SK-N-MC (cell line): ENCODE results near the gene NUP214.

Source experiments
- EZH2 ChIP-seq: fragments of 200-600 bp; sonication (generic); IDR thresholded peaks from one replicate; pipeline ENCODE4 v1.6.1; 2017; ENCODE audit warnings: antibody characterized with exemption
- FOXP2 ChIP-seq: optimal IDR thresholded peaks from 2 replicates; pipeline ENCODE3; 2011; ENCODE audit warnings: mild to moderate bottlenecking, moderate library complexity; ENCODE audit not compliant: insufficient read depth; ENCODE audit errors: extremely low read length, control extremely low read depth
- POLR2AphosphoS5 ChIP-seq: IDR thresholded peaks from 2 replicates; pipeline ENCODE4 v1.6.1; 2012; ENCODE audit warnings: mild to moderate bottlenecking, low read depth, low read length, borderline replicate concordance

GRCh38 chr9:131149688-131150053 lies 24.3 kb downstream of the NUP214 start:
- no peak for TF ChIP-seq POLR2AphosphoS5
- TF ChIP-seq EZH2, result no peak
- TF ChIP-seq FOXP2, result no peak
